Measurements from ENCODE around the gene IL15RA. TPM values are rescaled to one million over a fixed set of nuclear protein-coding genes. Genes with fewer than 3 reads are reported as not detected.

Gene IL15RA
- total RNA-seq, 1 donor from 2014 or later = 0.40 TPM

GRCh38 chr10:5951721-5952407, 25.5 kb downstream of the IL15RA start:
- no peak overlapping the region for H3K4me3 Mint-ChIP-seq (ENCODE audit: unreplicated experiment)
- no peaks in the 10 kb centered on the region for H3K36me3 Mint-ChIP-seq (ENCODE audit: unreplicated experiment)
- no peaks in the 10 kb centered on the region for H3K9me3 Mint-ChIP-seq (ENCODE audit: unreplicated experiment)
- H3K4me1 Mint-ChIP-seq (ENCODE audit: unreplicated experiment) = peaks cover 6% of the 10 kb centered on the region
- H3K27me3 Mint-ChIP-seq (ENCODE audit: unreplicated experiment) = peaks cover 5% of the 10 kb centered on the region
- no peak for DNase-seq (ENCODE audit: extremely low spot score, unreplicated experiment)
- no peak for TF ChIP-seq CTCF (IDR thresholded peaks at IDR 0.05)
- no peak overlapping the region for H3K27ac Mint-ChIP-seq (ENCODE audit: unreplicated experiment)

- DNase-seq (ENCODE audit: extremely low spot score, unreplicated experiment) = no peak
- H3K27me3 Mint-ChIP-seq (ENCODE audit: unreplicated experiment) = peaks cover 5% of the 10 kb centered on the region
- H3K9me3 Mint-ChIP-seq (ENCODE audit: unreplicated experiment) = no peaks in the 10 kb centered on the region
- TF ChIP-seq CTCF (IDR thresholded peaks at IDR 0.05) = no peak
- H3K4me1 Mint-ChIP-seq (ENCODE audit: unreplicated experiment) = peaks cover 7% of the 10 kb centered on the region
- no peak overlapping the region for H3K27ac Mint-ChIP-seq (ENCODE audit: unreplicated experiment)
- no peak overlapping the region for H3K4me3 Mint-ChIP-seq (ENCODE audit: unreplicated experiment)
- H3K36me3 Mint-ChIP-seq (ENCODE audit: unreplicated experiment) = no peaks in the 10 kb centered on the region
Measured at GRCh38 chr10:5951167-5951711, 26.1 kb downstream of the IL15RA start.

- no peak for DNase-seq (ENCODE audit: extremely low spot score, unreplicated experiment)
- peak; percentile 59 for TF ChIP-seq CTCF (IDR thresholded peaks at IDR 0.05)
- no peak overlapping the region for H3K27ac Mint-ChIP-seq (ENCODE audit: unreplicated experiment)
- H3K9me3 Mint-ChIP-seq (ENCODE audit: unreplicated experiment) = no peaks in the 10 kb centered on the region
- H3K4me3 Mint-ChIP-seq (ENCODE audit: unreplicated experiment) = no peak overlapping the region
- no peaks in the 10 kb centered on the region for H3K36me3 Mint-ChIP-seq (ENCODE audit: unreplicated experiment)
- peaks cover 28% of the 10 kb centered on the region for H3K4me1 Mint-ChIP-seq (ENCODE audit: unreplicated experiment)
- H3K27me3 Mint-ChIP-seq (ENCODE audit: unreplicated experiment) = peaks cover 5% of the 10 kb centered on the region
Measured at GRCh38 chr10:5949009-5949759, 28.2 kb downstream of the IL15RA start.

GRCh38 chr10:5948208-5948585, 29.1 kb downstream of the IL15RA start:
- no peak for DNase-seq (ENCODE audit: extremely low spot score, unreplicated experiment)
- no peak overlapping the region for H3K27ac Mint-ChIP-seq (ENCODE audit: unreplicated experiment)
- no peaks in the 10 kb centered on the region for H3K9me3 Mint-ChIP-seq (ENCODE audit: unreplicated experiment)
- no peak for TF ChIP-seq CTCF (IDR thresholded peaks at IDR 0.05)
- peaks cover 5% of the 10 kb centered on the region for H3K27me3 Mint-ChIP-seq (ENCODE audit: unreplicated experiment)
- peaks cover 35% of the 10 kb centered on the region for H3K4me1 Mint-ChIP-seq (ENCODE audit: unreplicated experiment)
- no peak overlapping the region for H3K4me3 Mint-ChIP-seq (ENCODE audit: unreplicated experiment)
- no peaks in the 10 kb centered on the region for H3K36me3 Mint-ChIP-seq (ENCODE audit: unreplicated experiment)
